Gastrocnemius medialis (tissue), 4 donors: ENCODE measurements around the gene RAD51B. TPM values are rescaled to one million over a fixed set of nuclear protein-coding genes. Genes with fewer than 3 reads are reported as not detected.

ENCODE experiments used
- ATAC-seq, 2 donors: fragments of 150-250 bp; one replicate each; pipeline ENCODE4 v1.9.1; 2016
- DNase-seq, 2 donors: peaks; one replicate each; pipeline ENCODE4 v3.0.0-alpha.2; 2019
- H3K27ac ChIP-seq, 4 donors: fragments of 200-600 bp; sonication (generic); 1 replicate in 1 of 4; 2 replicates in 3 of 4; pipeline ENCODE4 v1.5.1; 2016 to 2018; ENCODE audit warnings: mild to moderate bottlenecking in 2 of 4, moderate library complexity in 1 of 4
- H3K27me3 ChIP-seq, 3 donors: fragments of 200-600 bp; sonication (generic) in 2 of 3; 1 replicate in 1 of 3; 2 replicates in 2 of 3; pipeline versions ENCODE4 v1.5.1 to v1.6.0; 2016 to 2019; ENCODE audit warnings: mild to moderate bottlenecking in 1 of 3, moderate library complexity in 1 of 3
- H3K36me3 ChIP-seq, 2 donors: fragments of 200-600 bp; sonication (generic) in 1 of 2; one replicate each; pipeline ENCODE4 v1.5.1; 2017 to 2018
- H3K4me1 ChIP-seq, 2 donors: fragments of 200-600 bp; sonication (generic) in 1 of 2; one replicate each; pipeline ENCODE4 v1.5.1; 2016 to 2017; ENCODE audit warnings: mild to moderate bottlenecking in 2 of 2
- H3K4me3 ChIP-seq, 4 donors: fragments of 200-600 bp; sonication (generic) in 3 of 4; 1 replicate in 1 of 4; 2 replicates in 3 of 4; pipeline ENCODE4 v1.5.1; 2016 to 2019; ENCODE audit warnings: mild to moderate bottlenecking in 2 of 4
- H3K9me3 ChIP-seq, 3 donors: fragments of 200-600 bp; sonication (generic) in 2 of 3; 1 replicate in 1 of 3; 2 replicates in 2 of 3; pipeline ENCODE4 v1.5.1; 2016 to 2019
- CTCF ChIP-seq, 5 experiments: fragments of 450-650 bp in 3 of 5; fragments of 200-600 bp in 2 of 5; sonication (generic) in 2 of 5; IDR thresholded peaks in 4 of 5; conservative IDR thresholded peaks in 1 of 5; 1 replicate in 4 of 5; 2 replicates in 1 of 5; pipeline ENCODE4 v1.5.1; 2016 to 2019; ENCODE audit warnings: antibody characterized with exemption in 5 of 5, mild to moderate bottlenecking in 3 of 5, moderate library complexity in 3 of 5
- POLR2A ChIP-seq, 2 donors: fragments of 450-650 bp; IDR thresholded peaks; one replicate each; pipeline ENCODE4 v1.6.1; 2017; ENCODE audit warnings: antibody characterized with exemption in 2 of 2, mild to moderate bottlenecking in 2 of 2, moderate library complexity in 2 of 2
- in situ Hi-C, 4 donors: fragments of 200-750 bp; cut with MboI; loops; one replicate each; pipeline versions ENCODE4 v1.15.0 to v1.8.0; 2017; ENCODE audit warnings: low sequenced_read_pairs in 4 of 4
- intact Hi-C: fragments of 100-400 bp; cut with DNase I; formaldehyde crosslinking; loops from one replicate; pipeline ENCODE4 v1.15.1; 2023; ENCODE audit warnings: low total_unique reads
- total RNA-seq, 4 donors: library from RNA; depleted of rRNA; stranded (reverse); fragments of >200 nt; gene quantifications; one replicate each; pipeline versions ENCODE4 v1.1.0 to v1.2.3, GENCODE V29; 2016

Gene RAD51B
- total RNA-seq, 4 donors from 2014 or later: 1.6 to 3.3 (median 2.4) TPM

- no peak overlapping the region for H3K27ac ChIP-seq
- DNase-seq (no peak), ATAC-seq (no peak)
- intact Hi-C loops (no loop called here), in situ Hi-C loops (no loop called here)
- H3K4me3 ChIP-seq: no peak overlapping the region
- H3K27me3 ChIP-seq: no peaks in the 10 kb centered on the region
- H3K4me1 ChIP-seq: peaks cover 13 to 25% of the 10 kb centered on the region in 2 donors
- no peak for TF ChIP-seq CTCF (IDR thresholded peaks at IDR 0.05 in 4 of 5, conservative IDR thresholded peaks at IDR 0.05 in 1 of 5)
- no peak for TF ChIP-seq POLR2A (IDR thresholded peaks at IDR 0.05)
- H3K9me3 ChIP-seq: no peaks in the 10 kb centered on the region
- H3K36me3 ChIP-seq: no peaks in the 10 kb centered on the region
Measured at GRCh38 chr14:68759017-68759560, 939.5 kb downstream of the RAD51B start.

- in situ Hi-C loops: no loop called here
- H3K4me3 ChIP-seq: no peak overlapping the region
- no peaks in the 10 kb centered on the region for H3K9me3 ChIP-seq
- intact Hi-C loops: no loop called here
- no peak for DNase-seq
- ATAC-seq: no peak
- no peaks in the 10 kb centered on the region for H3K36me3 ChIP-seq
- no peaks in the 10 kb centered on the region for H3K27me3 ChIP-seq
- peaks cover 13 to 25% of the 10 kb centered on the region in 2 donors for H3K4me1 ChIP-seq
- TF ChIP-seq POLR2A (IDR thresholded peaks at IDR 0.05): no peak
- no peak for TF ChIP-seq CTCF (IDR thresholded peaks at IDR 0.05 in 4 of 5, conservative IDR thresholded peaks at IDR 0.05 in 1 of 5)
- H3K27ac ChIP-seq: no peak overlapping the region
Measured at GRCh38 chr14:68759937-68760336, 940.4 kb downstream of the RAD51B start.

GRCh38 chr14:68760761-68761160 is 941.2 kb downstream of the RAD51B start:
- H3K36me3 ChIP-seq: no peaks in the 10 kb centered on the region
- DNase-seq: no peak
- intact Hi-C loops: no loop called here
- no peak for ATAC-seq
- no peak for TF ChIP-seq POLR2A (IDR thresholded peaks at IDR 0.05)
- TF ChIP-seq CTCF (IDR thresholded peaks at IDR 0.05 in 4 of 5, conservative IDR thresholded peaks at IDR 0.05 in 1 of 5): no peak
- in situ Hi-C loops: no loop called here
- H3K4me3 ChIP-seq: no peak overlapping the region
- peaks cover 13 to 25% of the 10 kb centered on the region in 2 donors for H3K4me1 ChIP-seq
- no peak overlapping the region for H3K27ac ChIP-seq
- H3K9me3 ChIP-seq: no peaks in the 10 kb centered on the region
- no peaks in the 10 kb centered on the region for H3K27me3 ChIP-seq

- intact Hi-C loops (no loop called here), in situ Hi-C loops (no loop called here)
Measured at GRCh38 chr14:68761391-68761790, 941.8 kb downstream of the RAD51B start.

More at GRCh38 chr14:68761391-68761790, 941.8 kb downstream of the RAD51B start:
- H3K27ac ChIP-seq: no peak overlapping the region
- H3K27me3 ChIP-seq: no peaks in the 10 kb centered on the region
- DNase-seq: no peak
- no peak for TF ChIP-seq CTCF (IDR thresholded peaks at IDR 0.05 in 4 of 5, conservative IDR thresholded peaks at IDR 0.05 in 1 of 5)
- TF ChIP-seq POLR2A (IDR thresholded peaks at IDR 0.05): no peak
- H3K9me3 ChIP-seq: no peaks in the 10 kb centered on the region
- H3K4me1 ChIP-seq: peaks cover 13 to 25% of the 10 kb centered on the region in 2 donors
- H3K4me3 ChIP-seq: no peak overlapping the region
- H3K36me3 ChIP-seq: no peaks in the 10 kb centered on the region
- ATAC-seq: no peak
